Uterus (tissue), 4 donors: ENCODE results near the gene SYT2. TPM values are rescaled to one million over a fixed set of nuclear protein-coding genes. Genes with fewer than 3 reads are reported as not detected.

Source experiments
- DNase-seq, 2 donors: peaks; one replicate each; pipeline ENCODE4 v3.0.0-alpha.2; 2019 to 2020
- H3K27ac ChIP-seq, 2 donors: fragments of 200-600 bp; sonication (generic); 1 replicate in 1 of 2; 2 replicates in 1 of 2; pipeline ENCODE4 v1.5.1; 2016 to 2018
- H3K27me3 ChIP-seq, 2 donors: fragments of 200-600 bp; sonication (generic); one replicate each; pipeline ENCODE4 v1.5.1; 2018 to 2019; ENCODE audit warnings: control low read depth in 1 of 2
- H3K36me3 ChIP-seq, 2 donors: fragments of 200-600 bp; sonication (generic); one replicate each; pipeline ENCODE4 v1.5.1; 2019; ENCODE audit warnings: control low read depth in 1 of 2
- H3K4me1 ChIP-seq, 2 donors: fragments of 200-600 bp; sonication (generic); one replicate each; pipeline ENCODE4 v1.5.1; 2018 to 2019; ENCODE audit warnings: control low read depth in 1 of 2
- H3K4me3 ChIP-seq, 2 donors: fragments of 200-600 bp; sonication (generic); 1 replicate in 1 of 2; 2 replicates in 1 of 2; pipeline ENCODE4 v1.5.1; 2018 to 2019; ENCODE audit warnings: mild to moderate bottlenecking in 1 of 2
- H3K9me3 ChIP-seq, 2 donors: fragments of 200-600 bp; sonication (generic); one replicate each; pipeline ENCODE4 v1.5.1; 2019; ENCODE audit warnings: control low read depth in 1 of 2
- CTCF ChIP-seq, 4 experiments: fragments of 200-600 bp in 2 of 4; fragments of 450-650 bp in 2 of 4; sonication (generic) in 2 of 4; IDR thresholded peaks; one replicate each; pipeline ENCODE4 v1.5.1; 2016 to 2019; ENCODE audit warnings: antibody characterized with exemption in 4 of 4, mild to moderate bottlenecking in 2 of 4, moderate library complexity in 1 of 4
- POLR2A ChIP-seq, 2 donors: fragments of 450-650 bp; IDR thresholded peaks; one replicate each; pipeline ENCODE4 v1.6.1; 2016; ENCODE audit warnings: antibody characterized with exemption in 2 of 2, mild to moderate bottlenecking in 1 of 2, moderate library complexity in 1 of 2
- intact Hi-C: fragments of 100-400 bp; cut with DNase I; formaldehyde crosslinking; loops from one replicate; pipeline ENCODE4 v1.15.1; 2023; ENCODE audit warnings: low total_unique reads
- total RNA-seq, 4 donors: library from RNA; depleted of rRNA in 3 of 4; stranded (reverse); fragments of >200 nt in 3 of 4; gene quantifications; one replicate each; pipeline versions ENCODE4 v1.1.0 to v1.2.4, GENCODE V29; 2014 to 2023
- donor health status: DM: yes; HTN: yes; CAD: no.

The SYT2 gene
- total RNA-seq, 4 donors from 2014 or later, result 1.1 TPM; not detected in 3

GRCh38 chr1:202685641-202686040 is 24.6 kb downstream of the SYT2 start:
- Histone ChIP-seq H3K27ac (no peak overlapping the region), H3K27me3 (no peaks in the 10 kb centered on the region), H3K4me3 (no peak overlapping the region), H3K4me1 (no peaks in the 10 kb centered on the region), H3K36me3 (no peaks in the 10 kb centered on the region), H3K9me3 (no peaks in the 10 kb centered on the region)
- intact Hi-C loops, result no loop called here
- DNase-seq, result no peak
- TF ChIP-seq POLR2A (IDR thresholded peaks at IDR 0.05) (no peak), CTCF (IDR thresholded peaks at IDR 0.05) (no peak)

DNA sequence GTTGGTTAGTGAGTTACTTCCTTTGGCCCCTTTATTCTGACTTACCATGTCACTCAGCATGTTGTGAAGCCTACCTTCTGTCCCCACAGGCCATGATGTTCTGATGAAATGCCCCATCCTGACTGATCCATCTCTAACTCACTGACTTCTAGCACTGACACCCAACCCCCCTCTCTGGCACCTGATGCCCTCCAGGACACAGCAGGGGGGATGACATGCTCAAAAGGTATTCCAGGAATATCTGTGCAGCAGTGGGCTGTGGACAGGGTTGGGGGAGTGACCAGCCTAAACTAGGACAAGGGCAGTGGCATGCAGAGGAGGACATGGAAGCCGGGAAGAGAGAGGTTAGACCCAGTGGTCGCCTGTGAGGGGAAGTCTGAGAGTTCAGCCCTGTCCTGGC is 25.5 kb downstream of the SYT2 start:
- TF ChIP-seq CTCF (IDR thresholded peaks at IDR 0.05), result no peak
- no peak for TF ChIP-seq POLR2A (IDR thresholded peaks at IDR 0.05)
- H3K36me3 ChIP-seq, result no peaks in the 10 kb centered on the region
- no peak overlapping the region for H3K4me3 ChIP-seq
- no peak overlapping the region for H3K27ac ChIP-seq
- no peaks in the 10 kb centered on the region for H3K27me3 ChIP-seq
- intact Hi-C loops, result no loop called here
- H3K9me3 ChIP-seq, result no peaks in the 10 kb centered on the region
- no peak for DNase-seq
- H3K4me1 ChIP-seq, result no peaks in the 10 kb centered on the region

DNA sequence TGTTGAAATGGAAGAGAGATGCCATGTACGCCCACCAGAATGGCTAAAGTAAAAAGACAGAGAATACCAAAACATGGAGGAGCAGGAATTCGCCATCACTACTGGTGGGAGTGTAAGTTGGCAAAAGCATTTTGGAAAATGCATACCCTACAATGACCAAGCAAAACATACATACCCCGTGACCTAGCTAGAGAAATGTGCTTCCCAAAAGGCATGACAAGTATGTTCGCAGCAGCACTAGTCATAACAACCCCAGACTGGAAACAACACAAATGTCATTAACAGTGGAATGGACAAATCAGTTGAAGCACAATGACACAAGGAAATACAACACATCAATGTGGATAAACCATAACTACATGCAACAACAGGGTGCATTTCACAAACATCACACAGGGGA is 27.2 kb downstream of the SYT2 start:
- TF ChIP-seq POLR2A (IDR thresholded peaks at IDR 0.05), result no peak
- TF ChIP-seq CTCF (IDR thresholded peaks at IDR 0.05), result no peak
- no peak overlapping the region for H3K4me3 ChIP-seq
- H3K27me3 ChIP-seq, result no peaks in the 10 kb centered on the region
- no peak overlapping the region for H3K27ac ChIP-seq
- intact Hi-C loops, result no loop called here
- no peaks in the 10 kb centered on the region for H3K4me1 ChIP-seq
- no peaks in the 10 kb centered on the region for H3K36me3 ChIP-seq
- no peaks in the 10 kb centered on the region for H3K9me3 ChIP-seq
- no peak for DNase-seq

DNA sequence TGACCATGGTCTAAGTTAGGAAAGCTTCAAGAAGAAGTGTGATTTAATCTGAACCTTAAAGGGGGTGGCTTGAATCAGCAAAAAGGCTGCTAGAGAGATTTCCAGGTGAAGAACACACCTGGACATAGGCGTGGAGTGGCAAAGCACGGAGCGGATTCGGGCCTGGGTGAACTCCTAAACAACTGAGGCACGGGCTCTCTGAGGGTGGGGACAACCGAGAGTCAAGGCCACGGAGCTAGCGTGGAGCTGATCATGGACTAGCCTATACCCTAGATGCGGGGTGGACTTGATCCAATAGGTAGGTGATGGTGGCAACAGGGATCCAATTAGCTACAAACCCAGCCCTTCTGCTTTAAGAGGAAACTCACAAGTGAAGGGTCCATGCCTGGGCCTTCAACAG is 27.8 kb downstream of the SYT2 start:
- Histone ChIP-seq H3K36me3 (no peaks in the 10 kb centered on the region), H3K27me3 (no peaks in the 10 kb centered on the region), H3K27ac (no peak overlapping the region), H3K4me3 (no peak overlapping the region), H3K9me3 (no peaks in the 10 kb centered on the region), H3K4me1 (no peaks in the 10 kb centered on the region)
- DNase-seq, result no peak
- intact Hi-C loops, result no loop called here
- TF ChIP-seq CTCF (IDR thresholded peaks at IDR 0.05) (no peak), POLR2A (IDR thresholded peaks at IDR 0.05) (no peak)

DNA sequence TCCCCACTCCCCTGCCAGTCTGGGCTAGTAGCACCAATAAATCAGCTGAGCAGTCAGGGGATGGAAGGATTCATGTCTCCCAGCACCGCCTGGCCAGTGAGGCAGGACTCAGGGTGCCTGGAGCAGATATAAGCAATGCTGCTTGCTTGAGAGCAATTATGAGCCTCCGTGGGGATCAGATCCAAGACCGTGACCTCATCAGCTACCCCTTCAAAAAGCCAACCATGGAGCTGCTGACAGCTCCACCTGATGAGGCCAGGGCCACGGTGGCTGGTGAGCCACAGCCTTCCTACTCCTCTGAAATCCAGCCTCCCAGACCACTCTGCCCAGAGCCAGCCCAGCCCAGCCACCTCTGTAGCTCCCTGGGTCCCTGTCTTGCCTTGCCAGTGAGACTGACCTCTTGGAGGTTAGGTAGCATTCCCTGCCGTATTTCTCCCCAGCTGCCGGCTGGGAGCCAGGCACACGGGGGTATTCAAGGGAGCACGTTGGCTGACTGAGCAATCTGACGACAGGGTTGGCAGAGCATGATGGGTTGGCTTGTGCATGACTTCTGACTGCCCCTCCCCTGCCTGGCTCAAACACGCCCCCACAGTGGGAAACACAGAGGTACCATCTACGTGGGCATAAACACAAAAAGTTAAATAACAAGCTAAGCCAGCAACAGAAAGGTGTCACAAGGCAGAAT is 28.4 kb downstream of the SYT2 start:
- Histone ChIP-seq H3K9me3 (no peaks in the 10 kb centered on the region), H3K4me3 (no peak overlapping the region), H3K27ac (no peak overlapping the region), H3K27me3 (no peaks in the 10 kb centered on the region), H3K36me3 (no peaks in the 10 kb centered on the region), H3K4me1 (no peaks in the 10 kb centered on the region)
- no peak for DNase-seq
- TF ChIP-seq CTCF (IDR thresholded peaks at IDR 0.05), result no peak
- no peak for TF ChIP-seq POLR2A (IDR thresholded peaks at IDR 0.05)
- intact Hi-C loops, result no loop called here
